ENCODE measurements around the gene FREY1. TPM values are rescaled to one million over a fixed set of nuclear protein-coding genes. Genes with fewer than 3 reads are reported as not detected.
A peak's percentile ranks its signal among the peaks of the same experiment; 100 is the strongest.

Gene FREY1
- total and polyA plus RNA-seq, 9 of the 15 experiments (the other 6 are each of a cell fraction or from before 2014, with no cell fraction given): 0.25 to 1.5 (median 1.1) TPM; not detected in 5

- TF ChIP-seq HMBOX1 (IDR thresholded peaks at IDR 0.05): no peak
- no peak for TF ChIP-seq XRCC4 (IDR thresholded peaks at IDR 0.05; ENCODE audit: extremely low read depth, insufficient read depth, insufficient read length)
- TF ChIP-seq PHB2 (IDR thresholded peaks at IDR 0.05; ENCODE audit: low read depth): no peak
- TF ChIP-seq EWSR1 (IDR thresholded peaks at IDR 0.05; ENCODE audit: borderline replicate concordance, low read depth, partially characterized antibody): no peak
- TF ChIP-seq CTCFL (IDR thresholded peaks at IDR 0.05; ENCODE audit: borderline replicate concordance, insufficient read depth, low read depth, low read length, poor library complexity, severe bottlenecking): no peak
- TF ChIP-seq TEAD4 (IDR thresholded peaks at IDR 0.05; ENCODE audit: low read length): no peak
- TF ChIP-seq TEAD4 (CRISPR knock-in tag; IDR thresholded peaks at IDR 0.05; ENCODE audit: borderline replicate concordance): no peak
- TF ChIP-seq MCM3 (IDR thresholded peaks at IDR 0.05): no peak
- TF ChIP-seq GTF2F1 (IDR thresholded peaks at IDR 0.05; ENCODE audit: low read depth, low read length): no peak
- TF ChIP-seq POLR2H (tag; IDR thresholded peaks at IDR 0.05; ENCODE audit: low read depth): no peak
- TF ChIP-seq IRF2 (CRISPR knock-in tag; IDR thresholded peaks at IDR 0.05): no peak
- no peak for TF ChIP-seq HDAC8 (tag; IDR thresholded peaks at IDR 0.05)
- TF ChIP-seq TCF7 (IDR thresholded peaks at IDR 0.05; ENCODE audit: borderline replicate concordance): no peak
- TF ChIP-seq SNRNP70 (optimal IDR thresholded peaks at IDR 0.05; ENCODE audit: low read depth, low read length): no peak
- peak; percentile 64 for TF ChIP-seq FOXM1 (IDR thresholded peaks at IDR 0.05; ENCODE audit: low read depth)
- TF ChIP-seq FOXM1 (CRISPR knock-in tag; IDR thresholded peaks at IDR 0.05; ENCODE audit: low read depth): no peak
- TF ChIP-seq MITF (IDR thresholded peaks at IDR 0.05): no peak
- no peak for TF ChIP-seq NR3C1 (CRISPR knock-in tag; IDR thresholded peaks at IDR 0.05)
- TF ChIP-seq POLR2AphosphoS2 (IDR thresholded peaks at IDR 0.05; ENCODE audit: low read length): peak; percentile 45; the same call in 1 of the 2 replicates
- no peak for TF ChIP-seq ZNF224 (CRISPR knock-in tag; IDR thresholded peaks at IDR 0.05)
- no peak for TF ChIP-seq RBM14 (IDR thresholded peaks at IDR 0.05; ENCODE audit: borderline replicate concordance, insufficient read depth, low read depth, low read length)
- TF ChIP-seq SFPQ (IDR thresholded peaks at IDR 0.05; ENCODE audit: low read depth, low read length): no peak
- TF ChIP-seq FOXK2 (conservative IDR thresholded peaks at IDR 0.05 in 1 of 2, IDR thresholded peaks at IDR 0.05 in 1 of 2; ENCODE audit: low read depth in 2 of 2): peak; percentile 49 to 62; a peak in 1 of 4 replicates
Measured at GRCh38 chr11:45917623-45918330, 10.7 kb upstream of the FREY1 start, which contains the start of gene PEX16 (continued).

Measured in K562 (cell line).